GM12873 (cell line): Measurements from ENCODE around the gene EPHA5.

ENCODE experiments used
- TF ChIP-seq, protein P1 (sequence below): IDR thresholded peaks from 2 replicates; pipeline ENCODE4 v1.5.1; 2012; ENCODE audit warnings: low read depth, mild to moderate bottlenecking, moderate library complexity, low read length, control low read depth; ENCODE audit not compliant: insufficient read depth; ENCODE audit errors: missing control alignments

EPHA5 gene

DNA sequence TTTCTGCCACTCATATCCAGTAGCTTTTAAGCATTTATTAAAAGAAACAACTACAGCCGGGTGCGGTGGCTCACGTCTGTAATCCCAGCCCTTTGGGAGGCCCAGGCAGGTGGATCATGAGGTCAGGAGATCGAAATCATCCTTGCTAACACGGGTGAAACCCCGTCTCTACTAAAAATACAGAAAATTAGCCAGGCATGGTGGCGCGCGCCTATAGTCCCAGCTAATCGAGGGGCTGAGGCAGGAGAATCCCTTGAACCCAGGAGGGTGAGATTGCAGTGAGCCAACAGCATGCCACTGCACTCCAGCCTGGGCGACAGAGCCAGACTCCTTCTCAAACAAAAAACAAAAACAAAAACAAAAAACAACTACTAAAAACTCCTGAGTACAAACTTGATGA is 119.8 kb downstream of the EPHA5 start:
- TF ChIP-seq, protein P1, sequence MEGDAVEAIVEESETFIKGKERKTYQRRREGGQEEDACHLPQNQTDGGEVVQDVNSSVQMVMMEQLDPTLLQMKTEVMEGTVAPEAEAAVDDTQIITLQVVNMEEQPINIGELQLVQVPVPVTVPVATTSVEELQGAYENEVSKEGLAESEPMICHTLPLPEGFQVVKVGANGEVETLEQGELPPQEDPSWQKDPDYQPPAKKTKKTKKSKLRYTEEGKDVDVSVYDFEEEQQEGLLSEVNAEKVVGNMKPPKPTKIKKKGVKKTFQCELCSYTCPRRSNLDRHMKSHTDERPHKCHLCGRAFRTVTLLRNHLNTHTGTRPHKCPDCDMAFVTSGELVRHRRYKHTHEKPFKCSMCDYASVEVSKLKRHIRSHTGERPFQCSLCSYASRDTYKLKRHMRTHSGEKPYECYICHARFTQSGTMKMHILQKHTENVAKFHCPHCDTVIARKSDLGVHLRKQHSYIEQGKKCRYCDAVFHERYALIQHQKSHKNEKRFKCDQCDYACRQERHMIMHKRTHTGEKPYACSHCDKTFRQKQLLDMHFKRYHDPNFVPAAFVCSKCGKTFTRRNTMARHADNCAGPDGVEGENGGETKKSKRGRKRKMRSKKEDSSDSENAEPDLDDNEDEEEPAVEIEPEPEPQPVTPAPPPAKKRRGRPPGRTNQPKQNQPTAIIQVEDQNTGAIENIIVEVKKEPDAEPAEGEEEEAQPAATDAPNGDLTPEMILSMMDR: no peak

DNA sequence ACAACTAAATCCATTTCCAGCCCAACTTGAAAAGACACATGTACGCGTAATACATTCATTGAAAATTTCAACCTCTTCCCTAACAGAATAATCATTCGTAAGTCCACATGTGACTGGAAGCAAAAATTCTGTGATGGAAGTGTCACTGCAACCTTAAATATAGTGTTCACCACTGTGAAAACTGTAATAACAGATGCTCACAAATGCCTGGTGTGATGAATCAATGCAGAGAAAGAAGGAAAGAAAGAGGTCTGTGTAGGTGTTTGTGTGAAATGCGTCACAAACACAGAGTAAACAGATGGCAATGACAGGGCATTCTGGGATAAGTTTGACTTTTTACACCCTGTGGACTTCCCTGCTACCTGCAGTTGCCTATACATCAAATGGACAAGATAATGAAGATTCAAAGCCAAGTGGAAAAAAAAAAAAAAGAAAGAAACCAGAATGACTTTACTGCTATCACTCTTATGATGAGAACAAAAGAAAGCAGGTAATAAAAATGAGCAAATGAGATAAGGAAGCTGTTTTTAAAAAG is 123.3 kb downstream of the EPHA5 start:
- TF ChIP-seq, protein P1: no peak

DNA sequence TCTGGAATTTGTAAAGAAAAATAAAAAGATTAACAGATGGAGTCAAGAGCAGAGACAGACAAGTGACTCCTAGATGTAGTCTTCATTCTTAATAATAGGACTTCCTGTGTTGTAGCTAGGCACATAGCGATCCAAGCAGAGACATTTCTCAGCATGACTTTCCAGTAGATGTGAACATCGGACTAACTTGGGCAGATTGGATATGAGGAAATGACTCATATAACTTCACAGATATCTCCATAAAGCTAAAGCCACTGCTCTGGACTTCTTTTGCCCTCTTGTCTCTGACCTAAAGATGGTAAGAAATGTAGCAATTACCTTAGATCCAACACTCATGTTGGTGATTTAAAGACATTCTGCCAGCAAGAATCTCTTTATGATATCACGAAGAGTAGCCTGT is 131.7 kb downstream of the EPHA5 start:
- TF ChIP-seq, protein P1: no peak

DNA sequence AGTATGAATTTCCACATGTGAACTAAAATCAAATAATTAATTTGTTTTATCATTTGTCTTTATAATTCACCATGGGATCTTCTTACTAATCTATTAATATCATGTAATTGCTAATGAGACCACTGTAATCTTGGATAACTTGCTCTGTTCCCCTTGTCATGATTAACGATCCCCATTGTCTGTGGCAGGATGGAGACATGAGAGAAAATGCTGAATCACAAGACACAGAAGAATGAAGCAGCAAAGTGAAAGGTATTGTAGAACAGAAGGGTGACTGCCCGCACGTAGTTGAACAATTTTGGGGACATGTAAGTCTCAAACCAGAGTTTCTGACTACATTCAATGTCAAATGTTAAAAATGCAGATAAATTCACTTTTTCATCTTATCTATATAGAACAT is 135.2 kb downstream of the EPHA5 start:
- TF ChIP-seq, protein P1: no peak

DNA sequence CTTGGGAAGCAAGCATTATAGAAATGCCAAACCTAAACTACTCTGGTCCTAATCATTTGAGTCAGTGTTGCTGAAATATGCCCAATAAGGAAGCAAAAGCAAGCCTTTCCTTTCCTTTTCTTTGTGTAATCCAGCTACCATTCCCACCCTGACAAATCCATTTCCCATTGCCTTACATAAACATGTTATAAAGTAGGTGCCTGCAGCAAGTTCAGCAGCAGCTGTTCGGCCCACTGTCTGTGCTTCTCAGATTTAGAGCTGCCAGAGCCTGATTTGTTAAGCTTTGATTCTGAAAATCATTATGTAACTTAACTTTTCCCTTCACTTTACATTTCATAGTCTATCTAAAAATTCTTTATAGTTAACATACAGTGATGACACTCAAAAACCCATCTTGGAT is 148.6 kb downstream of the EPHA5 start:
- TF ChIP-seq, protein P1: no peak

DNA sequence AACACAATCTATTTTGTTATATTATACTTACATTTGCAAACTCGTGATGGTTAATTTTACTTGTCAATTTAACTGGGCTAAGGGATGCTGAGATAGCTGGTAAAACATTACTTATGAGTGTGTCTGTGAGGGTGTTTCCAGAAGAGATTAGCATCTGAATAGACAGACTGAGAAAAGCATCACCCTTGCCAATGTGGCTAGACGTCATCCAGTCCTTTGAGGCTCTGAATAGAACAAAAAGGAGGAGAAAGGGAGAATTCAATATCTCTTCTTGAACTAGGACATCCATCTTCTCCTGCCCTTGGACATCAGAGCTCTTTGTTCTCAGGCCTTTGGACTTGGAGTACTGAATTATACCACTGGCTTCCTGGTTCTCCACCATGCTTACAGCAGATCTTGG is 154.6 kb downstream of the EPHA5 start:
- TF ChIP-seq, protein P1: no peak

DNA sequence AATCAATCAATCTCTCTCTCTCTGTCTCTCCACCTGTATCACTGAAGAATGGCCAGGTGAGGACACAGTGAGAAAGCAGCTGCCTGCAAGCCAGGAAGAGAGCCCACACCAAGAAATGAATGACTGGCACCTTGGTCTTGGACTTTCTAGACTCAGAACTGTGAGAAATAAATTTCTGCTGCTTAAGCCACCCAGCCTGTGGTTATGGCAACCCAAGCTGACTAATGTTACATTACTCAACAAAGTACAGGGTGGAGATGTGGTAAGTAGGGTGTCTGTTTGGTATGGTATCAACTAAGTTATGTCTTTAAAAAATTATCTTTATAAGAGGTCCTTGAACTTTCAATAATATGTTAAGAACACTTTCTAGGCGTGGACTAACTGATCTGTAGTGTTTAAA is 159.3 kb downstream of the EPHA5 start:
- TF ChIP-seq, protein P1: no peak
